Brain microvascular endothelial cell (primary cell): ENCODE measurements around the gene KRTCAP2.
"Not testable (repeated sequence)": the region's sequence is repeated elsewhere in the genome, so short reads cannot be mapped to it uniquely, and the experiment has no call there.

ENCODE experiments used
- DNase-seq: peaks from one replicate; pipeline ENCODE4 v3.0.0-alpha.2; 2020
- H3K27ac ChIP-seq: fragments of 250-450 bp; sonication (Bioruptor Pico); 2 replicates; pipeline ENCODE4 v1.5.1; 2020; ENCODE audit warnings: mild to moderate bottlenecking, moderate library complexity
- H3K27me3 ChIP-seq: fragments of 250-450 bp; sonication (Bioruptor Pico); replicated peaks from 2 replicates; pipeline ENCODE4 v1.5.1; 2020; ENCODE audit warnings: mild to moderate bottlenecking
- H3K36me3 ChIP-seq: fragments of 250-450 bp; sonication (Bioruptor Pico); replicated peaks from 2 replicates; pipeline ENCODE4 v1.5.1; 2020; ENCODE audit warnings: mild to moderate bottlenecking
- H3K4me3 ChIP-seq: 2 replicates; pipeline ENCODE4 v1.5.1; 2011; ENCODE audit warnings: low read depth, mild to moderate bottlenecking, control low read depth, low read length, moderate library complexity
- CTCF ChIP-seq: IDR thresholded peaks from 2 replicates; pipeline ENCODE4 v1.5.1; 2011; ENCODE audit warnings: low read depth, mild to moderate bottlenecking, moderate library complexity, low read length, control low read depth, inconsistent platforms; ENCODE audit errors: missing control alignments
- in situ Hi-C: cut with HindIII; loops from 2 replicates; pipeline ENCODE4 v1.10.0; 2017; ENCODE audit warnings: low sequenced_read_pairs, low pct_ligation_motif_present

KRTCAP2 gene

GRCh38 chr1:155166051-155166470 is 7.0 kb downstream of the KRTCAP2 start:
- in situ Hi-C loops: loop anchor here (10.0 kb wide), 1 partner anchor 51 kb away; no protein-coding TSS in a partner anchor
- no peak overlapping the region for H3K27ac ChIP-seq
- peaks cover 7% of the 10 kb centered on the region for H3K36me3 ChIP-seq
- H3K27me3 ChIP-seq: no peaks in the 10 kb centered on the region
- no peak for TF ChIP-seq CTCF
- no peak overlapping the region for H3K4me3 ChIP-seq
- no peak for DNase-seq

GRCh38 chr1:155164625-155165024 is 8.5 kb downstream of the KRTCAP2 start:
- not testable (repeated sequence) for H3K4me3 ChIP-seq, DNase-seq, H3K27me3 ChIP-seq, H3K27ac ChIP-seq, H3K36me3 ChIP-seq
- in situ Hi-C loops: loop anchor here (10.0 kb wide), 1 partner anchor 50 kb away; no protein-coding TSS in a partner anchor

GRCh38 chr1:155163785-155164184 is 9.3 kb downstream of the KRTCAP2 start:
- in situ Hi-C loops: loop anchor here (10.0 kb wide), 1 partner anchor 49 kb away; no protein-coding TSS in a partner anchor
- not testable (repeated sequence) for H3K4me3 ChIP-seq, H3K36me3 ChIP-seq, H3K27ac ChIP-seq, H3K27me3 ChIP-seq, DNase-seq

GRCh38 chr1:155162631-155163030 is 10.5 kb downstream of the KRTCAP2 start:
- not testable (repeated sequence) for H3K27me3 ChIP-seq, H3K4me3 ChIP-seq, H3K36me3 ChIP-seq, H3K27ac ChIP-seq, DNase-seq
- in situ Hi-C loops: loop anchor here (10.0 kb wide), 1 partner anchor 48 kb away; no protein-coding TSS in a partner anchor

- H3K27ac ChIP-seq: no peak overlapping the region
- no peak for DNase-seq
- in situ Hi-C loops: loop anchor here (10.0 kb wide), 1 partner anchor 45 kb away; no protein-coding TSS in a partner anchor
- no peak for TF ChIP-seq CTCF
- H3K4me3 ChIP-seq: no peak overlapping the region
- no peaks in the 10 kb centered on the region for H3K27me3 ChIP-seq
- H3K36me3 ChIP-seq: no peaks in the 10 kb centered on the region
Observed at GRCh38 chr1:155160128-155160527, 13.0 kb downstream of the KRTCAP2 start.

- no peak overlapping the region for H3K4me3 ChIP-seq
- no peaks in the 10 kb centered on the region for H3K27me3 ChIP-seq
- no peak for DNase-seq
- TF ChIP-seq CTCF: no peak
- no peak overlapping the region for H3K27ac ChIP-seq
- H3K36me3 ChIP-seq: no peaks in the 10 kb centered on the region
- in situ Hi-C loops: no loop called here
Observed at GRCh38 chr1:155158991-155159390, 14.1 kb downstream of the KRTCAP2 start.

- in situ Hi-C loops, DNase-seq, H3K36me3 ChIP-seq, H3K4me3 ChIP-seq, H3K27me3 ChIP-seq, H3K27ac ChIP-seq: not testable (repeated sequence)
Observed at GRCh38 chr1:155155996-155156643, 17.0 kb downstream of the KRTCAP2 start.

- peak; percentile 20 for TF ChIP-seq CTCF
- H3K27ac ChIP-seq: no peak overlapping the region
- H3K4me3 ChIP-seq: no peak overlapping the region
- no peak for DNase-seq
- in situ Hi-C loops: no loop called here
- no peaks in the 10 kb centered on the region for H3K27me3 ChIP-seq
- H3K36me3 ChIP-seq: no peaks in the 10 kb centered on the region
Observed at GRCh38 chr1:155145491-155145890, 27.6 kb downstream of the KRTCAP2 start.
